Measurements from ENCODE around the gene PIGP. TPM values are rescaled to one million over a fixed set of nuclear protein-coding genes. Genes with fewer than 3 reads are reported as not detected.

Gene PIGP
- total and polyA plus RNA-seq, 2 donors (not counting 3 experiments of a cell fraction or from before 2014, with no cell fraction given), result 11.4 to 18.9 TPM

GRCh38 chr21:37026499-37026898, 46.4 kb downstream of the PIGP start:
- Histone ChIP-seq H3K27ac (ENCODE audit: insufficient read depth, low read depth, low read length) (no peak overlapping the region), H3K4me3 (replicated peaks in 1 of 3; ENCODE audit: insufficient read depth in 1 of 3, low read depth in 1 of 3, low read length in 3 of 3) (no peak overlapping the region), H3K9me3 (replicated peaks; ENCODE audit: control insufficient read depth, insufficient read depth, low read length) (no peaks in the 10 kb centered on the region), H3K9me1 (replicated peaks; ENCODE audit: control insufficient read depth, extremely low read depth, insufficient read depth, low read length) (no peaks in the 10 kb centered on the region), H2AFZ (ENCODE audit: low read depth, low read length) (no peak overlapping the region), H3K79me2 (ENCODE audit: control insufficient read depth, insufficient read depth, low read length) (no peaks in the 10 kb centered on the region), H4K20me1 (replicated peaks; ENCODE audit: control insufficient read depth, extremely low read depth, insufficient read depth, low read length) (no peaks in the 10 kb centered on the region), H3K4me1 (ENCODE audit: control insufficient read depth, extremely low read depth, insufficient read depth, low read length) (no peaks in the 10 kb centered on the region), H3K4me2 (ENCODE audit: insufficient read depth, low read length) (no peak overlapping the region), H3K27me3 (ENCODE audit: control insufficient read depth in 2 of 2, insufficient read depth in 2 of 2, low read length in 2 of 2) (peaks cover 4 to 7% of the 10 kb centered on the region in 2 experiments), H3K9ac (replicated peaks; ENCODE audit: extremely low read depth, insufficient read depth, low read length) (no peak overlapping the region), H3K36me3 (ENCODE audit: control insufficient read depth in 2 of 2, extremely low read depth in 1 of 2, insufficient read depth in 2 of 2, low read length in 2 of 2) (no peaks in the 10 kb centered on the region)
- ChIA-PET POLR2A (no interaction called here), CTCF (interaction anchor here (1.3 to 2.3 kb wide), 4 partner anchors 11 to 49 kb away, joined by 4 to 10 read pairs (median 8); no protein-coding TSS in a partner anchor)
- FAIRE-seq, result no peak
- dilution Hi-C loops (cut with MboI; ENCODE audit: extremely low pct_ligation_motif_present, low sequenced_read_pairs) (no loop called here), intact Hi-C loops (cut with micrococcal nuclease) (no loop called here)
- TF ChIP-seq EZH2 (IDR thresholded peaks at IDR 0.05; ENCODE audit: borderline replicate concordance, low read depth, low read length, severe bottlenecking) (no peak), POLR2A (IDR thresholded peaks at IDR 0.05; ENCODE audit: low read depth, low read length) (no peak), POLR2AphosphoS5 (IDR thresholded peaks at IDR 0.05; ENCODE audit: insufficient read depth, low read depth, low read length) (no peak), MAX (IDR thresholded peaks at IDR 0.05; ENCODE audit: insufficient read depth, insufficient read length) (no peak), CTCF (IDR thresholded peaks at IDR 0.05; ENCODE audit: extremely low read depth in 1 of 2, insufficient read depth in 1 of 2, low read depth in 1 of 2, low read length in 2 of 2) (no peak), GATA2 (IDR thresholded peaks at IDR 0.05; ENCODE audit: insufficient read depth, insufficient read length, low read depth, low read length) (no peak), FOS (IDR thresholded peaks at IDR 0.05; ENCODE audit: borderline replicate concordance, insufficient read depth, low read length) (no peak), MYC (IDR thresholded peaks at IDR 0.05; ENCODE audit: low read depth, low read length) (no peak), JUN (IDR thresholded peaks at IDR 0.05; ENCODE audit: borderline replicate concordance, insufficient read depth, insufficient read length, low read depth) (no peak)
- no peak for DNase-seq (ENCODE audit: low read depth, low spot score)
- no TSS peak for BruUV-seq (replicated peaks)

All from endothelial cell of umbilical vein (primary cell).